H1 (cell line): ENCODE results near the gene PLAC1. TPM values are rescaled to one million over a fixed set of nuclear protein-coding genes. Genes with fewer than 3 reads are reported as not detected.

Source experiments
- CTCF ChIA-PET: fragments of 300-600 bp; sonication (Branson Sonifier 250); formaldehyde crosslinking; loops from one replicate; lab custom pipeline; 2021; ENCODE audit not compliant: partially characterized antibody; lab: Charles Lee
- POLR2A ChIA-PET: fragments of 300-600 bp; sonication (Branson Sonifier 250); formaldehyde crosslinking; loops from one replicate; lab custom pipeline; 2021; ENCODE audit warnings: inconsistent platforms; ENCODE audit not compliant: partially characterized antibody; lab: Charles Lee
- DNase-seq, 2 experiments: peaks; one replicate each; pipeline versions ENCODE4 v3.0.0 to v3.0.0-alpha.2; 2010 to 2022; ENCODE audit warnings: low spot score in 2 of 2, low read depth in 1 of 2, mixed read lengths in 1 of 2
- FAIRE-seq: peaks from 2 replicates; lab custom pipeline; 2011; peaks lifted over from hg19 to GRCh38; lab: Jason Lieb, UNC
- H2AFZ ChIP-seq: 2 replicates; pipeline ENCODE4 v1.8.1; 2012; ENCODE audit warnings: low read length, inconsistent platforms
- H2AK5ac ChIP-seq: 2 replicates; pipeline ENCODE4 v1.6.1; 2013; ENCODE audit warnings: low read depth, low read length
- H2BK120ac ChIP-seq: replicated peaks from 2 replicates; pipeline ENCODE3; 2013; ENCODE audit warnings: low read depth, low read length, inconsistent platforms
- H2BK12ac ChIP-seq: 2 replicates; pipeline ENCODE4 v1.6.1; 2013; ENCODE audit warnings: low read depth, low read length
- H2BK15ac ChIP-seq: 2 replicates; pipeline ENCODE4 v1.6.1; 2013; ENCODE audit warnings: low read length
- H2BK20ac ChIP-seq: 2 replicates; pipeline ENCODE4 v1.6.1; 2013; ENCODE audit warnings: low read length
- H2BK5ac ChIP-seq: 2 replicates; pipeline ENCODE4 v1.6.1; 2013; ENCODE audit warnings: low read depth, low read length
- H3K14ac ChIP-seq: 2 replicates; pipeline ENCODE4 v1.6.1; 2013; ENCODE audit warnings: inconsistent platforms; ENCODE audit not compliant: insufficient read length
- H3K18ac ChIP-seq: 2 replicates; pipeline ENCODE4 v1.6.1; 2013; ENCODE audit warnings: low read length; ENCODE audit errors: extremely low read depth
- H3K23ac ChIP-seq: 2 replicates; pipeline ENCODE4 v1.6.1; 2013; ENCODE audit warnings: inconsistent platforms; ENCODE audit not compliant: insufficient read length
- H3K23me2 ChIP-seq: 2 replicates; pipeline ENCODE4 v1.6.1; 2013; ENCODE audit warnings: low read depth, low read length
- H3K27ac ChIP-seq: 2 replicates; pipeline ENCODE4 v1.6.1; 2011; ENCODE audit warnings: low read depth, low read length, inconsistent platforms
- H3K27me3 ChIP-seq, 4 experiments: replicated peaks in 1 of 4; 1 replicate in 1 of 4; 2 replicates in 3 of 4; pipeline versions ENCODE4 v1.6.1 to v1.8.1; 2011 to 2013; ENCODE audit warnings: low read length in 3 of 4, mild to moderate bottlenecking in 3 of 4, inconsistent platforms in 2 of 4, mixed read lengths in 2 of 4, moderate library complexity in 1 of 4; ENCODE audit not compliant: control insufficient read depth in 3 of 4, insufficient read depth in 3 of 4; ENCODE audit errors: extremely low read depth in 1 of 4
- H3K36me3 ChIP-seq, 4 experiments: 2 replicates each; pipeline versions ENCODE4 v1.6.1 to v1.8.1; 2011 to 2013; ENCODE audit warnings: mild to moderate bottlenecking in 4 of 4, low read length in 3 of 4, moderate library complexity in 2 of 4, control low read depth in 1 of 4, inconsistent platforms in 1 of 4; ENCODE audit not compliant: insufficient read depth in 4 of 4, control insufficient read depth in 2 of 4
- H3K4ac ChIP-seq: replicated peaks from 2 replicates; pipeline ENCODE3; 2013; ENCODE audit warnings: low read length, low read depth, mixed read lengths, inconsistent platforms; ENCODE audit not compliant: insufficient read length
- H3K4me1 ChIP-seq, 4 experiments: replicated peaks in 1 of 4; 1 replicate in 1 of 4; 2 replicates in 3 of 4; pipeline versions ENCODE4 v1.6.1 to v1.8.1; 2011 to 2013; ENCODE audit warnings: low read length in 3 of 4, inconsistent platforms in 2 of 4, mixed read lengths in 1 of 4; ENCODE audit not compliant: insufficient read depth in 4 of 4, control insufficient read depth in 3 of 4
- H3K4me2 ChIP-seq, 2 experiments: 2 replicates each; pipeline versions ENCODE4 v1.6.1 to v1.8.1; 2011 to 2013; ENCODE audit warnings: low read depth in 2 of 2, low read length in 2 of 2, control low read depth in 1 of 2, inconsistent platforms in 1 of 2, mild to moderate bottlenecking in 1 of 2; ENCODE audit not compliant: insufficient read depth in 1 of 2
- H3K4me3 ChIP-seq, 4 experiments: fragments of 200-600, 300-600 bp in 1 of 4; sonication (generic), shearing (Covaris generic), sonication (Bioruptor Twin) in 1 of 4; 2 replicates each; pipeline versions ENCODE4 v1.5.1 to v1.8.1; 2011 to 2016; ENCODE audit warnings: low read length in 4 of 4, low read depth in 3 of 4, control low read depth in 2 of 4, inconsistent platforms in 2 of 4, mild to moderate bottlenecking in 2 of 4, mixed read lengths in 1 of 4, moderate library complexity in 1 of 4; ENCODE audit not compliant: insufficient read depth in 2 of 4; ENCODE audit errors: extremely low read depth in 1 of 4
- H3K56ac ChIP-seq: replicated peaks from 2 replicates; pipeline ENCODE3; 2013; ENCODE audit warnings: low read depth, mild to moderate bottlenecking, mixed read lengths, low read length, inconsistent platforms; ENCODE audit not compliant: insufficient read length
- H3K79me1 ChIP-seq: 2 replicates; pipeline ENCODE4 v1.6.1; 2013; ENCODE audit warnings: low read depth, low read length, control low read depth
- H3K79me2 ChIP-seq, 2 experiments: 2 replicates each; pipeline versions ENCODE4 v1.6.1 to v1.8.1; 2012 to 2013; ENCODE audit warnings: low read length in 2 of 2, mild to moderate bottlenecking in 2 of 2, inconsistent platforms in 1 of 2; ENCODE audit not compliant: insufficient read depth in 2 of 2, control insufficient read depth in 1 of 2
- H3K9ac ChIP-seq, 4 experiments: replicated peaks in 1 of 4; 1 replicate in 1 of 4; 2 replicates in 3 of 4; pipeline versions ENCODE4 v1.6.1 to v1.8.1; 2011 to 2013; ENCODE audit warnings: low read depth in 3 of 4, low read length in 3 of 4, control low read depth in 2 of 4, mild to moderate bottlenecking in 2 of 4, moderate library complexity in 2 of 4, inconsistent platforms in 1 of 4; ENCODE audit errors: extremely low read depth in 1 of 4
- H3K9me3 ChIP-seq, 2 experiments: 2 replicates each; pipeline versions ENCODE4 v1.6.1 to v1.8.1; 2012 to 2013; ENCODE audit warnings: mild to moderate bottlenecking in 2 of 2, moderate library complexity in 2 of 2, control low read depth in 1 of 2, inconsistent platforms in 1 of 2, low read depth in 1 of 2, low read length in 1 of 2, mixed read lengths in 1 of 2; ENCODE audit not compliant: insufficient read depth in 2 of 2
- H4K20me1 ChIP-seq, 2 experiments: replicated peaks in 1 of 2; 2 replicates each; pipeline versions ENCODE3 to v1.8.1; 2011 to 2013; ENCODE audit warnings: inconsistent platforms in 2 of 2, low read length in 2 of 2, mild to moderate bottlenecking in 1 of 2; ENCODE audit not compliant: insufficient read depth in 2 of 2, control insufficient read depth in 1 of 2
- H4K5ac ChIP-seq: 2 replicates; pipeline ENCODE4 v1.6.1; 2013; ENCODE audit warnings: low read length, low read depth, mixed read lengths, inconsistent platforms; ENCODE audit not compliant: insufficient read length
- H4K8ac ChIP-seq: 2 replicates; pipeline ENCODE4 v1.8.0; 2013; ENCODE audit warnings: mild to moderate bottlenecking, moderate library complexity, low read length, inconsistent platforms; ENCODE audit not compliant: insufficient read depth; ENCODE audit errors: extremely low read depth
- H4K91ac ChIP-seq: replicated peaks from 2 replicates; pipeline ENCODE3; 2013; ENCODE audit warnings: low read length, mixed read lengths, inconsistent platforms; ENCODE audit not compliant: insufficient read length
- ATF2 ChIP-seq: IDR thresholded peaks from 2 replicates; pipeline ENCODE4 v1.6.1; 2012; ENCODE audit warnings: low read length, inconsistent platforms
- BCL11A ChIP-seq, 2 experiments: IDR thresholded peaks; one replicate each; pipeline ENCODE4 v1.6.1; 2011; ENCODE audit warnings: low read depth in 2 of 2, low read length in 2 of 2, mild to moderate bottlenecking in 2 of 2
- CEBPB ChIP-seq: IDR thresholded peaks from 2 replicates; pipeline ENCODE4 v1.6.1; 2012; ENCODE audit warnings: low read depth, low read length
- CHD1 ChIP-seq: IDR thresholded peaks from 2 replicates; pipeline ENCODE4 v1.6.1; 2012; ENCODE audit warnings: low read depth, low read length, improper control_type of control experiment
- E2F6 ChIP-seq: IDR thresholded peaks from 2 replicates; pipeline ENCODE4 v1.6.1; 2012; ENCODE audit warnings: inconsistent platforms
- EGR1 ChIP-seq: IDR thresholded peaks from 2 replicates; pipeline ENCODE4 v1.6.1; 2011; ENCODE audit warnings: low read depth, low read length, borderline replicate concordance
- KDM1A ChIP-seq: fragments of 200-600, 300-600 bp; sonication (generic); IDR thresholded peaks from 2 replicates; pipeline ENCODE4 v1.7.1; 2016; ENCODE audit warnings: mild to moderate bottlenecking, low read length, borderline replicate concordance
- POLR2A ChIP-seq, 2 experiments: IDR thresholded peaks; 1 replicate in 1 of 2; 2 replicates in 1 of 2; pipeline ENCODE4 v1.6.1; 2011; ENCODE audit warnings: low read depth in 2 of 2, low read length in 2 of 2, mild to moderate bottlenecking in 2 of 2; ENCODE audit errors: control extremely low read depth in 1 of 2
- RFX5 ChIP-seq: IDR thresholded peaks from 2 replicates; pipeline ENCODE4 v1.6.1; 2011; ENCODE audit warnings: low read depth, low read length, improper control_type of control experiment, borderline replicate concordance
- SIRT6 ChIP-seq: IDR thresholded peaks from one replicate; pipeline ENCODE4 v1.7.1; 2012; ENCODE audit warnings: low read length, inconsistent platforms
- TAF1 ChIP-seq: IDR thresholded peaks from 2 replicates; pipeline ENCODE4 v1.6.1; 2011; ENCODE audit warnings: mild to moderate bottlenecking, low read depth, low read length
- TBP ChIP-seq: IDR thresholded peaks from 2 replicates; pipeline ENCODE4 v1.6.1; 2011; ENCODE audit warnings: low read depth, low read length, improper control_type of control experiment
- TEAD4 ChIP-seq: IDR thresholded peaks from 2 replicates; pipeline ENCODE4 v1.6.1; 2012; ENCODE audit warnings: low read depth, low read length, inconsistent platforms, mixed read lengths
- WGBS, 2 experiments: shearing (Covaris generic) in 1 of 2; methylation state at CpG; one replicate each; pipeline versions ENCODE4 v1.1.6 to v1.1.7; 2013 to 2015; ENCODE audit warnings: low lambda C conversion rate in 2 of 2, mixed read lengths in 2 of 2, inconsistent platforms in 1 of 2, low coverage in 1 of 2, missing lambda C conversion rate in 1 of 2; ENCODE audit not compliant: insufficient replicate concordance in 2 of 2, insufficient coverage in 1 of 2, insufficient read length in 1 of 2; ENCODE audit errors: extremely low coverage in 1 of 2, missing lambda C conversion rate in 1 of 2; 5-methylcytosine and 5-hydroxymethylcytosine counted together
- polyA plus RNA-seq, 7 experiments: library from polyadenylated mRNA; depleted of rRNA in 3 of 7; stranded (reverse) in 5 of 7; unstranded in 2 of 7; fragments of >200 nt in 5 of 7; fragments of 200-250 nt in 2 of 7; gene quantifications; 1 replicate in 5 of 7; 2 replicates in 1 of 7; 4 replicates in 1 of 7; pipeline versions ENCODE4 v1.2.1 to v1.2.3, GENCODE V29; 2011 to 2013; ENCODE audit warnings: missing spikeins in 2 of 7, mixed read lengths in 2 of 7
- total RNA-seq: library from RNA; stranded (reverse); fragmentation: NEBNext Ultra II Directional; extraction: Animal tissue kit (Norgen Biotek cat#: 25700); gene quantifications from 2 replicates; pipeline ENCODE4 v1.2.1, GENCODE V29; 2021

The PLAC1 gene
- total and polyA plus RNA-seq, 2 of the 8 experiments (the other 6 are each of a cell fraction or from before 2014, with no cell fraction given): 1.8 TPM; not detected in 1

- H3K4ac ChIP-seq: no peak overlapping the region
- H3K18ac ChIP-seq: no peak overlapping the region
- H2BK20ac ChIP-seq: no peak overlapping the region
- no peak overlapping the region for H2AK5ac ChIP-seq
- H4K8ac ChIP-seq: no peak overlapping the region
- H3K9me3 ChIP-seq: no peaks in the 10 kb centered on the region
- H2BK120ac ChIP-seq: no peak overlapping the region
- ChIA-PET CTCF (no interaction called here), POLR2A (no interaction called here)
- H3K14ac ChIP-seq: no peak overlapping the region
- H4K20me1 ChIP-seq: no peaks in the 10 kb centered on the region
- no peak overlapping the region for H3K4me2 ChIP-seq
- H3K9ac ChIP-seq: no peak overlapping the region
- no peak overlapping the region for H4K91ac ChIP-seq
- H3K27me3 ChIP-seq: no peaks in the 10 kb centered on the region
- H3K27ac ChIP-seq: no peak overlapping the region
- H2AFZ ChIP-seq: no peak overlapping the region
- no peak overlapping the region for H2BK15ac ChIP-seq
- 73% methylated on average over 4 of the region's 4 CpGs; no CpG with 5 or more reads in 1 of the 2 experiments for WGBS, 2 experiments
- H2BK5ac ChIP-seq: no peak overlapping the region
- H3K79me1 ChIP-seq: no peaks in the 10 kb centered on the region
- H2BK12ac ChIP-seq: no peak overlapping the region
- FAIRE-seq (no peak), DNase-seq (no peak)
- no peak overlapping the region for H3K23ac ChIP-seq
- no peaks in the 10 kb centered on the region for H3K36me3 ChIP-seq
- no peaks in the 10 kb centered on the region for H3K23me2 ChIP-seq
- no peak overlapping the region for H3K4me3 ChIP-seq
- no peaks in the 10 kb centered on the region for H3K79me2 ChIP-seq
- H3K56ac ChIP-seq: no peak overlapping the region
- H3K4me1 ChIP-seq: peaks cover 0 to 3% (median 3%) of the 10 kb centered on the region in 4 experiments; a peak in 3 of 7 replicates
- H4K5ac ChIP-seq: no peak overlapping the region
- TF ChIP-seq KDM1A (no peak), TBP (no peak), TEAD4 (no peak), BCL11A (IDR thresholded peaks at IDR 0.05; ENCODE audit: low read depth in 2 of 2, low read length in 2 of 2) (no peak), CEBPB (no peak), RFX5 (no peak), EGR1 (no peak), ATF2 (no peak), POLR2A (IDR thresholded peaks at IDR 0.05; ENCODE audit: control extremely low read depth in 1 of 2, low read depth in 2 of 2, low read length in 2 of 2) (no peak), TAF1 (no peak), CHD1 (no peak), E2F6 (no peak), SIRT6 (no peak)
Observed at GRCh38 chrX:134661295-134661694, 3.0 kb upstream of the PLAC1 start.
